ENCODE data around the gene SLC25A52. TPM values are rescaled to one million over a fixed set of nuclear protein-coding genes. Genes with fewer than 3 reads are reported as not detected.

The SLC25A52 gene
- polyA plus RNA-seq, 3 donors = 0.07 TPM; not detected in 2

GRCh38 chr18:31711365-31712172, 49.1 kb downstream of the SLC25A52 start:
- no peak overlapping the region for H3K27ac ChIP-seq (ENCODE audit: low read depth, low read length)
- WGBS, 3 donors = 66 to 79% (median 68%) methylated on average over 3 of the region's 3 CpGs

- no peak overlapping the region for H3K27ac ChIP-seq (ENCODE audit: low read depth, low read length)
- whole genome bisulfite sequencing, 3 donors = 65 to 77% (median 67%) methylated on average over 3 of the region's 3 CpGs
Measured at GRCh38 chr18:31710826-31711225, 49.9 kb downstream of the SLC25A52 start.

Other genes starting within 250 kb of the SLC25A52 start
- gene TTR, start 169.0 kb downstream of the SLC25A52 start, polyA plus RNA-seq = 100 to 1,000 TPM in 1 of 3 donors, 1 to 10 TPM in 2; 1.1 to 223 (median 2.2) TPM
- 1 to 10 TPM in 2 of 3 donors, under 1 TPM in 1; 0.87 to 1.9 (median 1.9) TPM for gene B4GALT6, start 76.3 kb downstream of the SLC25A52 start, polyA plus RNA-seq
- 10 to 100 TPM in 2 of 3 donors, 1 to 10 TPM in 1; 7.7 to 18.4 (median 13.2) TPM for gene TRAPPC8, start 182.2 kb upstream of the SLC25A52 start, polyA plus RNA-seq